ENCODE measurements around the gene FNDC3B.

The FNDC3B gene

GRCh38 chr3:172121981-172122380, 82.6 kb downstream of the FNDC3B start:
- no peak for DNase-seq

- no peak for DNase-seq
These were observed 84.9 kb downstream of the FNDC3B start for GRCh38 chr3:172124271-172124670.

GRCh38 chr3:172125053-172125452, 85.7 kb downstream of the FNDC3B start:
- no peak for DNase-seq

GRCh38 chr3:172125963-172126457, 86.6 kb downstream of the FNDC3B start:
- peak; percentile 86 for DNase-seq

- DNase-seq = no peak
These were observed 87.4 kb downstream of the FNDC3B start for GRCh38 chr3:172126741-172127140.

GRCh38 chr3:172127141-172127540, 87.8 kb downstream of the FNDC3B start:
- DNase-seq = no peak

GRCh38 chr3:172127929-172128580, 88.7 kb downstream of the FNDC3B start:
- DNase-seq = no peak

GRCh38 chr3:172128858-172129257, 89.5 kb downstream of the FNDC3B start:
- no peak for DNase-seq

- DNase-seq = no peak
These were observed 90.1 kb downstream of the FNDC3B start for GRCh38 chr3:172129498-172129849.

- DNase-seq = no peak
These were observed 90.7 kb downstream of the FNDC3B start for GRCh38 chr3:172129850-172130716.

- no peak for DNase-seq
These were observed 91.3 kb downstream of the FNDC3B start for GRCh38 chr3:172130717-172131050.

- no peak for DNase-seq
These were observed 92.4 kb downstream of the FNDC3B start for GRCh38 chr3:172131746-172132145.

- DNase-seq = no peak
These were observed 92.8 kb downstream of the FNDC3B start for GRCh38 chr3:172132159-172132586.

- no peak for DNase-seq
These were observed 93.4 kb downstream of the FNDC3B start for GRCh38 chr3:172132721-172133311.

GRCh38 chr3:172133838-172134237, 94.5 kb downstream of the FNDC3B start:
- no peak for DNase-seq

GRCh38 chr3:172134352-172134751, 95.0 kb downstream of the FNDC3B start:
- DNase-seq = no peak

GRCh38 chr3:172135185-172135584, 95.8 kb downstream of the FNDC3B start:
- no peak for DNase-seq

GRCh38 chr3:172135820-172136219, 96.4 kb downstream of the FNDC3B start:
- DNase-seq = no peak

GRCh38 chr3:172136330-172136729, 97.0 kb downstream of the FNDC3B start:
- no peak for DNase-seq

- no peak for DNase-seq
These were observed 98.2 kb downstream of the FNDC3B start for GRCh38 chr3:172137287-172138192.

- DNase-seq = no peak
These were observed 98.8 kb downstream of the FNDC3B start for GRCh38 chr3:172138193-172138537.

GRCh38 chr3:172138792-172139507, 99.6 kb downstream of the FNDC3B start:
- DNase-seq = no peak
